Suppressor macrophage treated with lipopolysaccharide for 4 hours (primary cell): ENCODE results near the gene RPL27.
"Not testable (repeated sequence)": the region's sequence is repeated elsewhere in the genome, so short reads cannot be mapped to it uniquely, and the experiment has no call there.

ENCODE experiments used
- DNase-seq: peaks from one replicate; pipeline ENCODE4 v3.0.0-alpha.2; 2020

The RPL27 gene

GRCh38 chr17:42993913-42994312 is 4.3 kb upstream of the RPL27 start:
- DNase-seq = not testable (repeated sequence)

- no peak for DNase-seq
These were observed 732 bp upstream of the RPL27 start for GRCh38 chr17:42997390-42997983.

GRCh38 chr17:42999003-42999525 is 845 bp downstream of the RPL27 start:
- DNase-seq = no peak

GRCh38 chr17:43000894-43001293 is 2.7 kb downstream of the RPL27 start:
- not testable (repeated sequence) for DNase-seq

- no peak for DNase-seq
These were observed 5.4 kb downstream of the RPL27 start for GRCh38 chr17:43003542-43004172.

GRCh38 chr17:43006639-43007551 is 8.7 kb downstream of the RPL27 start, which contains the start of gene IFI35:
Gene IFI35, plus strand, starts transcription at chr17:43006784. Its CDS starts 164 bp downstream, at chr17:43006948.
- peak; percentile 94 for DNase-seq

- DNase-seq = no peak
These were observed 12.6 kb downstream of the RPL27 start for GRCh38 chr17:43010667-43011308.

GRCh38 chr17:43011728-43012472 is 13.7 kb downstream of the RPL27 start:
- no peak for DNase-seq

GRCh38 chr17:43013296-43013695 is 15.1 kb downstream of the RPL27 start:
- no peak for DNase-seq

- DNase-seq = no peak
These were observed 15.9 kb downstream of the RPL27 start for GRCh38 chr17:43014020-43014648.

- no peak for DNase-seq
These were observed 16.7 kb downstream of the RPL27 start for GRCh38 chr17:43014649-43015542.

- no peak for DNase-seq
These were observed 17.4 kb downstream of the RPL27 start for GRCh38 chr17:43015579-43015978.

- DNase-seq = no peak
These were observed 18.0 kb downstream of the RPL27 start for GRCh38 chr17:43016216-43016615.

GRCh38 chr17:43018008-43018853 is 20.0 kb downstream of the RPL27 start:
- peak; percentile 43 for DNase-seq

GRCh38 chr17:43018932-43019331 is 20.7 kb downstream of the RPL27 start:
- DNase-seq = peak; percentile 48

- DNase-seq = no peak
These were observed 21.2 kb downstream of the RPL27 start for GRCh38 chr17:43019418-43019817.

- no peak for DNase-seq
These were observed 21.9 kb downstream of the RPL27 start for GRCh38 chr17:43020030-43020621.

- DNase-seq = peak; percentile 83
These were observed 22.8 kb downstream of the RPL27 start for GRCh38 chr17:43020789-43021740.
